Heart left ventricle (tissue), 16 donors: ENCODE data around the gene POU4F3. TPM values are rescaled to one million over a fixed set of nuclear protein-coding genes. Genes with fewer than 3 reads are reported as not detected.

ENCODE experiments used
- ATAC-seq, 4 donors: fragments of 200-7000 bp; cut with Tn5 transposase; one replicate each; pipeline ENCODE4 v1.9.1; 2020 to 2022; ENCODE audit warnings: moderate library complexity in 4 of 4, mild to moderate bottlenecking in 3 of 4, moderate number of reproducible peaks in 1 of 4
- DNase-seq, 5 donors: peaks; one replicate each; pipeline ENCODE4 v3.0.0-alpha.2; 2020
- H3K27ac ChIP-seq, 12 donors: fragments of 200-600 bp; sonication (generic) in 4 of 12; one replicate each; pipeline versions ENCODE4 v1.5.0 to v1.8.0; 2016 to 2022; ENCODE audit warnings: mild to moderate bottlenecking in 2 of 12
- H3K27me3 ChIP-seq, 9 donors: fragments of 200-600 bp; sonication (generic) in 2 of 9; one replicate each; pipeline versions ENCODE4 v1.5.1 to v1.8.0; 2016 to 2022; ENCODE audit warnings: mild to moderate bottlenecking in 3 of 9
- H3K36me3 ChIP-seq, 9 donors: fragments of 200-600 bp; sonication (generic) in 2 of 9; one replicate each; pipeline versions ENCODE4 v1.5.0 to v1.8.0; 2018 to 2022; ENCODE audit warnings: mild to moderate bottlenecking in 2 of 9
- H3K4me1 ChIP-seq, 12 donors: fragments of 200-600 bp; sonication (generic) in 4 of 12; one replicate each; pipeline versions ENCODE4 v1.5.0 to v1.8.0; 2016 to 2022; ENCODE audit warnings: mild to moderate bottlenecking in 3 of 12
- H3K4me3 ChIP-seq, 12 donors: fragments of 200-600 bp; sonication (generic) in 4 of 12; one replicate each; pipeline versions ENCODE4 v1.5.0 to v1.8.0; 2017 to 2022; ENCODE audit warnings: mild to moderate bottlenecking in 9 of 12, moderate library complexity in 4 of 12
- H3K9me3 ChIP-seq, 12 donors: fragments of 200-600 bp; sonication (generic) in 4 of 12; one replicate each; pipeline versions ENCODE4 v1.5.0 to v1.8.0; 2016 to 2022; ENCODE audit warnings: mild to moderate bottlenecking in 1 of 12
- CTCF ChIP-seq, 12 donors: fragments of 200-600 bp; sonication (generic) in 4 of 12; IDR thresholded peaks; one replicate each; pipeline versions ENCODE4 v1.5.0 to v1.8.0; 2018 to 2022; ENCODE audit warnings: antibody characterized with exemption in 12 of 12, mild to moderate bottlenecking in 5 of 12
- POLR2A ChIP-seq, 2 donors: fragments of 450-650 bp; IDR thresholded peaks; one replicate each; pipeline ENCODE4 v1.6.1; 2017; ENCODE audit warnings: antibody characterized with exemption in 2 of 2, mild to moderate bottlenecking in 2 of 2, moderate library complexity in 2 of 2
- WGBS, 4 donors: extraction: QIAGEN DNeasy Blood & Tissue Kit in 2 of 4; methylation state at CpG; one replicate each; pipeline versions ENCODE4 v1.1.5 to v1.1.7; 2013 to 2018; 5-methylcytosine and 5-hydroxymethylcytosine counted together
- intact Hi-C, 10 donors: fragments of 100-400 bp; cut with DNase I; formaldehyde crosslinking; loops; one replicate each; pipeline versions ENCODE4 v1.11.1 to v1.14.2; 2022
- polyA plus RNA-seq, 2 donors: library from polyadenylated mRNA; stranded (reverse); fragments of 200-250 nt; gene quantifications; one replicate each; pipeline ENCODE4 v1.2.3, GENCODE V29; 2013
- total RNA-seq, 9 donors: library from RNA; depleted of rRNA in 2 of 9; stranded (reverse); fragments of >200 nt in 2 of 9; fragmentation: NEBNext Ultra II Directional in 3 of 9; extraction: Animal tissue kit (Norgen Biotek cat#: 25700) in 3 of 9; gene quantifications; one replicate each; pipeline versions ENCODE4 v1.1.0 to v1.2.4, GENCODE V29; 2016 to 2023
- donor health status: ischemic (EF 13 %, LVEDD 7.1; RV severe dilation, severe dysfunction).
- donor health status: healthy with polysubstance abuse.
- donor health status: DM: no; HTN: yes; CAD: no.
- donor health status: DM: no; HTN: no; CAD: no.
- donor health status: ischemic (EF 25% LVEDD 6.9; RV normal size, moderate dysfunction).
- donor health status: ischemic (EF 25% LVEDD 5.7; RV mildly dilated, moderate dysfunction).
- donor health status: healthy.
- donor health status: DM: yes; HTN: yes; CAD: no.
- donor health status: ischemic (EF 35%, LVEDD 5.7; RV mildly dilated, moderate dysfunction).
- donor health status: nonischemic (EF 11% LVEDD 7.7; RV severe dilation, severe dysfunction).
- donor health status: DM: yes; HTN: yes; CAD: no.
- donor health status: PGD.
- donor health status: ischemic (EF 29% LVEDD 5.4; RV normal size, mild dysfunction).
- donor health status: nonischemic (EF 23%, LVEDD 6.1; RV moderate dilation, normal function).

Gene POU4F3
- total and polyA plus RNA-seq, 11 donors = 0.04 to 0.10 TPM; not detected in 9

GRCh38 chr5:146334074-146334533 is 4.5 kb upstream of the POU4F3 start:
- intact Hi-C loops = no loop called here
- no peak for DNase-seq
- no peaks in the 10 kb centered on the region for H3K36me3 ChIP-seq

GRCh38 chr5:146336197-146336596 is 2.4 kb upstream of the POU4F3 start:
- H3K27me3 ChIP-seq = peaks cover 28 to 95% (median 74%) of the 10 kb centered on the region in 9 donors
- H3K27ac ChIP-seq = no peak overlapping the region
- H3K4me3 ChIP-seq = no peak overlapping the region
- TF ChIP-seq POLR2A (IDR thresholded peaks at IDR 0.05) (no peak), CTCF (IDR thresholded peaks at IDR 0.05) (no peak)
- intact Hi-C loops = no loop called here
- no peaks in the 10 kb centered on the region for H3K9me3 ChIP-seq
- H3K36me3 ChIP-seq = no peaks in the 10 kb centered on the region
- DNase-seq (no peak), ATAC-seq (no peak)
- peaks cover 0 to 24% (median 2%) of the 10 kb centered on the region in 12 donors for H3K4me1 ChIP-seq

More at GRCh38 chr5:146334074-146334533, 4.5 kb upstream of the POU4F3 start:
- H3K27me3 ChIP-seq = peaks cover 15 to 90% (median 54%) of the 10 kb centered on the region in 9 donors
- H3K9me3 ChIP-seq = no peaks in the 10 kb centered on the region
- peaks cover 0 to 12% (median 0%) of the 10 kb centered on the region in 12 donors for H3K4me1 ChIP-seq
- WGBS, 4 donors = 2 to 4% (median 3%) methylated on average over 8 to 24 of the region's 24 CpGs
- TF ChIP-seq POLR2A (IDR thresholded peaks at IDR 0.05) = no peak
- no peak for TF ChIP-seq CTCF (IDR thresholded peaks at IDR 0.05)
- no peak overlapping the region for H3K4me3 ChIP-seq
- no peak for ATAC-seq
- H3K27ac ChIP-seq = no peak overlapping the region

- 2 to 3% (median 2%) methylated on average over 34 of the region's 34 CpGs for WGBS, 4 donors
- no peak for TF ChIP-seq POLR2A (IDR thresholded peaks at IDR 0.05)
- TF ChIP-seq CTCF (IDR thresholded peaks at IDR 0.05) = no peak
- no peak overlapping the region for H3K4me3 ChIP-seq
- H3K4me1 ChIP-seq = peaks cover 0 to 24% (median 2%) of the 10 kb centered on the region in 12 donors
- no peaks in the 10 kb centered on the region for H3K9me3 ChIP-seq
- intact Hi-C loops = no loop called here
- no peak overlapping the region for H3K27ac ChIP-seq
- H3K27me3 ChIP-seq = peaks cover 32 to 98% (median 86%) of the 10 kb centered on the region in 9 donors
- DNase-seq (no peak), ATAC-seq (no peak)
- no peaks in the 10 kb centered on the region for H3K36me3 ChIP-seq
Measured at GRCh38 chr5:146337264-146337904, 1.3 kb upstream of the POU4F3 start.

GRCh38 chr5:146337928-146338327 is 711 bp upstream of the POU4F3 start:
- H3K27ac ChIP-seq = no peak overlapping the region
- peaks cover 32 to 98% (median 91%) of the 10 kb centered on the region in 9 donors for H3K27me3 ChIP-seq
- whole genome bisulfite sequencing, 4 donors = 1 to 3% (median 3%) methylated on average over 8 of the region's 8 CpGs
- intact Hi-C loops = no loop called here
- ATAC-seq (no peak), DNase-seq (no peak)
- H3K9me3 ChIP-seq = no peaks in the 10 kb centered on the region
- no peak overlapping the region for H3K4me3 ChIP-seq
- H3K4me1 ChIP-seq = peaks cover 0 to 28% (median 2%) of the 10 kb centered on the region in 12 donors
- TF ChIP-seq POLR2A (IDR thresholded peaks at IDR 0.05) = no peak
- no peak for TF ChIP-seq CTCF (IDR thresholded peaks at IDR 0.05)
- H3K36me3 ChIP-seq = no peaks in the 10 kb centered on the region
